H1 (cell line): ENCODE data around the gene TOMM22. TPM values are rescaled to one million over a fixed set of nuclear protein-coding genes. Genes with fewer than 3 reads are reported as not detected.

Source experiments
- CTCF ChIA-PET: fragments of 300-600 bp; sonication (Branson Sonifier 250); formaldehyde crosslinking; loops from one replicate; lab custom pipeline; 2021; ENCODE audit not compliant: partially characterized antibody; lab: Charles Lee
- POLR2A ChIA-PET: fragments of 300-600 bp; sonication (Branson Sonifier 250); formaldehyde crosslinking; loops from one replicate; lab custom pipeline; 2021; ENCODE audit warnings: inconsistent platforms; ENCODE audit not compliant: partially characterized antibody; lab: Charles Lee
- DNase-seq, 2 experiments: peaks; one replicate each; pipeline versions ENCODE4 v3.0.0 to v3.0.0-alpha.2; 2010 to 2022; ENCODE audit warnings: low spot score in 2 of 2, low read depth in 1 of 2, mixed read lengths in 1 of 2
- FAIRE-seq: peaks from 2 replicates; lab custom pipeline; 2011; peaks lifted over from hg19 to GRCh38; lab: Jason Lieb, UNC
- H2AFZ ChIP-seq: 2 replicates; pipeline ENCODE4 v1.8.1; 2012; ENCODE audit warnings: low read length, inconsistent platforms
- H2AK5ac ChIP-seq: 2 replicates; pipeline ENCODE4 v1.6.1; 2013; ENCODE audit warnings: low read depth, low read length
- H2BK120ac ChIP-seq: replicated peaks from 2 replicates; pipeline ENCODE3; 2013; ENCODE audit warnings: low read depth, low read length, inconsistent platforms
- H2BK12ac ChIP-seq: 2 replicates; pipeline ENCODE4 v1.6.1; 2013; ENCODE audit warnings: low read depth, low read length
- H2BK15ac ChIP-seq: 2 replicates; pipeline ENCODE4 v1.6.1; 2013; ENCODE audit warnings: low read length
- H2BK20ac ChIP-seq: 2 replicates; pipeline ENCODE4 v1.6.1; 2013; ENCODE audit warnings: low read length
- H2BK5ac ChIP-seq: 2 replicates; pipeline ENCODE4 v1.6.1; 2013; ENCODE audit warnings: low read depth, low read length
- H3K14ac ChIP-seq: 2 replicates; pipeline ENCODE4 v1.6.1; 2013; ENCODE audit warnings: inconsistent platforms; ENCODE audit not compliant: insufficient read length
- H3K18ac ChIP-seq: 2 replicates; pipeline ENCODE4 v1.6.1; 2013; ENCODE audit warnings: low read length; ENCODE audit errors: extremely low read depth
- H3K23ac ChIP-seq: 2 replicates; pipeline ENCODE4 v1.6.1; 2013; ENCODE audit warnings: inconsistent platforms; ENCODE audit not compliant: insufficient read length
- H3K23me2 ChIP-seq: 2 replicates; pipeline ENCODE4 v1.6.1; 2013; ENCODE audit warnings: low read depth, low read length
- H3K27ac ChIP-seq: 2 replicates; pipeline ENCODE4 v1.6.1; 2011; ENCODE audit warnings: low read depth, low read length, inconsistent platforms
- H3K27me3 ChIP-seq, 4 experiments: replicated peaks in 1 of 4; 1 replicate in 1 of 4; 2 replicates in 3 of 4; pipeline versions ENCODE4 v1.6.1 to v1.8.1; 2011 to 2013; ENCODE audit warnings: low read length in 3 of 4, mild to moderate bottlenecking in 3 of 4, inconsistent platforms in 2 of 4, mixed read lengths in 2 of 4, moderate library complexity in 1 of 4; ENCODE audit not compliant: control insufficient read depth in 3 of 4, insufficient read depth in 3 of 4; ENCODE audit errors: extremely low read depth in 1 of 4
- H3K36me3 ChIP-seq, 4 experiments: 2 replicates each; pipeline versions ENCODE4 v1.6.1 to v1.8.1; 2011 to 2013; ENCODE audit warnings: mild to moderate bottlenecking in 4 of 4, low read length in 3 of 4, moderate library complexity in 2 of 4, control low read depth in 1 of 4, inconsistent platforms in 1 of 4; ENCODE audit not compliant: insufficient read depth in 4 of 4, control insufficient read depth in 2 of 4
- H3K4ac ChIP-seq: replicated peaks from 2 replicates; pipeline ENCODE3; 2013; ENCODE audit warnings: low read length, low read depth, mixed read lengths, inconsistent platforms; ENCODE audit not compliant: insufficient read length
- H3K4me1 ChIP-seq, 4 experiments: replicated peaks in 1 of 4; 1 replicate in 1 of 4; 2 replicates in 3 of 4; pipeline versions ENCODE4 v1.6.1 to v1.8.1; 2011 to 2013; ENCODE audit warnings: low read length in 3 of 4, inconsistent platforms in 2 of 4, mixed read lengths in 1 of 4; ENCODE audit not compliant: insufficient read depth in 4 of 4, control insufficient read depth in 3 of 4
- H3K4me2 ChIP-seq, 2 experiments: 2 replicates each; pipeline versions ENCODE4 v1.6.1 to v1.8.1; 2011 to 2013; ENCODE audit warnings: low read depth in 2 of 2, low read length in 2 of 2, control low read depth in 1 of 2, inconsistent platforms in 1 of 2, mild to moderate bottlenecking in 1 of 2; ENCODE audit not compliant: insufficient read depth in 1 of 2
- H3K4me3 ChIP-seq, 4 experiments: fragments of 200-600, 300-600 bp in 1 of 4; sonication (generic), shearing (Covaris generic), sonication (Bioruptor Twin) in 1 of 4; 2 replicates each; pipeline versions ENCODE4 v1.5.1 to v1.8.1; 2011 to 2016; ENCODE audit warnings: low read length in 4 of 4, low read depth in 3 of 4, control low read depth in 2 of 4, inconsistent platforms in 2 of 4, mild to moderate bottlenecking in 2 of 4, mixed read lengths in 1 of 4, moderate library complexity in 1 of 4; ENCODE audit not compliant: insufficient read depth in 2 of 4; ENCODE audit errors: extremely low read depth in 1 of 4
- H3K56ac ChIP-seq: replicated peaks from 2 replicates; pipeline ENCODE3; 2013; ENCODE audit warnings: low read depth, mild to moderate bottlenecking, mixed read lengths, low read length, inconsistent platforms; ENCODE audit not compliant: insufficient read length
- H3K79me1 ChIP-seq: 2 replicates; pipeline ENCODE4 v1.6.1; 2013; ENCODE audit warnings: low read depth, low read length, control low read depth
- H3K79me2 ChIP-seq, 2 experiments: 2 replicates each; pipeline versions ENCODE4 v1.6.1 to v1.8.1; 2012 to 2013; ENCODE audit warnings: low read length in 2 of 2, mild to moderate bottlenecking in 2 of 2, inconsistent platforms in 1 of 2; ENCODE audit not compliant: insufficient read depth in 2 of 2, control insufficient read depth in 1 of 2
- H3K9ac ChIP-seq, 4 experiments: replicated peaks in 1 of 4; 1 replicate in 1 of 4; 2 replicates in 3 of 4; pipeline versions ENCODE4 v1.6.1 to v1.8.1; 2011 to 2013; ENCODE audit warnings: low read depth in 3 of 4, low read length in 3 of 4, control low read depth in 2 of 4, mild to moderate bottlenecking in 2 of 4, moderate library complexity in 2 of 4, inconsistent platforms in 1 of 4; ENCODE audit errors: extremely low read depth in 1 of 4
- H3K9me3 ChIP-seq, 2 experiments: 2 replicates each; pipeline versions ENCODE4 v1.6.1 to v1.8.1; 2012 to 2013; ENCODE audit warnings: mild to moderate bottlenecking in 2 of 2, moderate library complexity in 2 of 2, control low read depth in 1 of 2, inconsistent platforms in 1 of 2, low read depth in 1 of 2, low read length in 1 of 2, mixed read lengths in 1 of 2; ENCODE audit not compliant: insufficient read depth in 2 of 2
- H4K20me1 ChIP-seq, 2 experiments: replicated peaks in 1 of 2; 2 replicates each; pipeline versions ENCODE3 to v1.8.1; 2011 to 2013; ENCODE audit warnings: inconsistent platforms in 2 of 2, low read length in 2 of 2, mild to moderate bottlenecking in 1 of 2; ENCODE audit not compliant: insufficient read depth in 2 of 2, control insufficient read depth in 1 of 2
- H4K5ac ChIP-seq: 2 replicates; pipeline ENCODE4 v1.6.1; 2013; ENCODE audit warnings: low read length, low read depth, mixed read lengths, inconsistent platforms; ENCODE audit not compliant: insufficient read length
- H4K8ac ChIP-seq: 2 replicates; pipeline ENCODE4 v1.8.0; 2013; ENCODE audit warnings: mild to moderate bottlenecking, moderate library complexity, low read length, inconsistent platforms; ENCODE audit not compliant: insufficient read depth; ENCODE audit errors: extremely low read depth
- H4K91ac ChIP-seq: replicated peaks from 2 replicates; pipeline ENCODE3; 2013; ENCODE audit warnings: low read length, mixed read lengths, inconsistent platforms; ENCODE audit not compliant: insufficient read length
- BCL11A ChIP-seq, 2 experiments: IDR thresholded peaks; one replicate each; pipeline ENCODE4 v1.6.1; 2011; ENCODE audit warnings: low read depth in 2 of 2, low read length in 2 of 2, mild to moderate bottlenecking in 2 of 2
- CBX5 ChIP-seq: fragments of 300-800, 300-1000 bp; sonication (generic); IDR thresholded peaks from 2 replicates; pipeline ENCODE4 v1.7.1; 2016; ENCODE audit warnings: antibody characterized with exemption, low read length, low read depth
- NANOG ChIP-seq: IDR thresholded peaks from 2 replicates; pipeline ENCODE4 v1.6.1; 2011; ENCODE audit warnings: low read length, low read depth, mild to moderate bottlenecking, inconsistent platforms; ENCODE audit not compliant: insufficient read depth, poor library complexity, severe bottlenecking
- SP4 ChIP-seq: IDR thresholded peaks from 2 replicates; pipeline ENCODE4 v1.6.1; 2012; ENCODE audit warnings: low read length, inconsistent platforms
- TCF12 ChIP-seq: IDR thresholded peaks from 2 replicates; pipeline ENCODE4 v1.6.1; 2011; ENCODE audit warnings: low read depth, mild to moderate bottlenecking, low read length
- WGBS, 2 experiments: shearing (Covaris generic) in 1 of 2; methylation state at CpG; one replicate each; pipeline versions ENCODE4 v1.1.6 to v1.1.7; 2013 to 2015; ENCODE audit warnings: low lambda C conversion rate in 2 of 2, mixed read lengths in 2 of 2, inconsistent platforms in 1 of 2, low coverage in 1 of 2, missing lambda C conversion rate in 1 of 2; ENCODE audit not compliant: insufficient replicate concordance in 2 of 2, insufficient coverage in 1 of 2, insufficient read length in 1 of 2; ENCODE audit errors: extremely low coverage in 1 of 2, missing lambda C conversion rate in 1 of 2; 5-methylcytosine and 5-hydroxymethylcytosine counted together
- polyA plus RNA-seq, 7 experiments: library from polyadenylated mRNA; depleted of rRNA in 3 of 7; stranded (reverse) in 5 of 7; unstranded in 2 of 7; fragments of >200 nt in 5 of 7; fragments of 200-250 nt in 2 of 7; gene quantifications; 1 replicate in 5 of 7; 2 replicates in 1 of 7; 4 replicates in 1 of 7; pipeline versions ENCODE4 v1.2.1 to v1.2.3, GENCODE V29; 2011 to 2013; ENCODE audit warnings: missing spikeins in 2 of 7, mixed read lengths in 2 of 7
- total RNA-seq: library from RNA; stranded (reverse); fragmentation: NEBNext Ultra II Directional; extraction: Animal tissue kit (Norgen Biotek cat#: 25700); gene quantifications from 2 replicates; pipeline ENCODE4 v1.2.1, GENCODE V29; 2021

The TOMM22 gene
- total and polyA plus RNA-seq, 2 of the 8 experiments (the other 6 are each of a cell fraction or from before 2014, with no cell fraction given): 84.0 to 125 TPM

DNA sequence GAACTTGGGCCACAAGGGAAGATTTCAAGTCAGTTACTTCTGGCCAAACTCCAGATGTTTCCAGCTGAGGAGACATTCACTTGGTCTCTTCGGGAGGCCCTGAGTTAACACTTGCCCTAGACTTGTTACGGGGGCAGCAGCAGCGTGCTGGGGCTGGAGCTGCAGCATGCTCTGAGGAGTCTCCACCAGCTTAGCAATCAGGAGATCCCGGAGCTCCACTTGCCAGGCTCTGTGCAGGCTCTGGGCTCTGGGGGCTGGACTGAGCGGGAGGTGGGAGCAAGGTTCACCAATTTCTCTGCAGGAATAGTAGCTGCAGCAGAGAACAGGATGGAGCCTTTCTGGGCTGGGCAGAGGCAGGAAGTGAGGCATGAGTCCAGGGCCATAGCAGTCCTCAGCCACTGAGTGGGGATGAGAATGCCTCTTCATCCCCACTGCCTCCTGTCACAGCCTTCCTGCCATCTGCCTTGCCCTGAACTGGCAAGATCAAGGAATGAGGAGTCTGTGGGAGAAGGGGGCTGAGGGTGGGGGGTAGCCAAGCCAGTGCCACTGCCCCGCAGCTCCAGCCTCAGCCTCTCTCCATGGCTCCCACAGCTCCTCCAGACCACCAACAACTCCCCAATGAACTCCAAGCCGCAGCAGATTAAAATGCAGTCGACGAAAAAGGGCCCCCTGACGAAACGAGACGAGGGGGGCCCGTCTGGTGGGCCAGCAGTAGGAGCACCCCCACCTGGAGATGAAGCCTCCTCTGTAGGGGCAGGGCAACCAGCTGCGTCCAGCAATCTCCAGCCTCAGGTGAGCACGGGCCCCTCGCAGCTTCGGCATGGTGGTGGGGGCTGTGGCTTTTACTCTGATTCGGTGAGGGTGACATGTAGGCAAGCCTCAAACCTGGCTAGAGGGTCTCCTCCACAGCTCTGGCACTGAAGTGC is 47.4 kb downstream of the TOMM22 start:
- Histone ChIP-seq H3K56ac (no peak overlapping the region), H3K27ac (no peak overlapping the region), H3K4me1 (no peaks in the 10 kb centered on the region), H3K79me2 (no peaks in the 10 kb centered on the region), H2BK120ac (no peak overlapping the region), H3K4me3 (no peak overlapping the region), H2AFZ (no peak overlapping the region), H2BK12ac (no peak overlapping the region), H4K8ac (no peak overlapping the region), H2AK5ac (no peak overlapping the region), H3K27me3 (no peaks in the 10 kb centered on the region), H3K23me2 (no peaks in the 10 kb centered on the region), H3K4me2 (no peak overlapping the region), H2BK5ac (no peak overlapping the region), H2BK20ac (no peak overlapping the region), H3K9me3 (no peaks in the 10 kb centered on the region), H4K20me1 (peaks cover 12 to 22% of the 10 kb centered on the region in 2 experiments), H4K91ac (no peak overlapping the region), H3K14ac (no peak overlapping the region), H3K18ac (no peak overlapping the region), H3K4ac (no peak overlapping the region), H3K36me3 (peaks cover 30 to 78% (median 70%) of the 10 kb centered on the region in 4 experiments), H3K9ac (no peak overlapping the region), H2BK15ac (no peak overlapping the region), H4K5ac (no peak overlapping the region), H3K79me1 (no peaks in the 10 kb centered on the region), H3K23ac (no peak overlapping the region)
- ChIA-PET CTCF (interaction anchor here (0.5 to 10.1 kb wide), 5 partner anchors 10 to 130 kb away, joined by 3 to 124 read pairs (median 3); partner anchors contain the start of gene TOMM22), POLR2A (interaction anchor here (1.0 to 2.0 kb wide), 4 partner anchors 11 to 48 kb away, joined by 3 to 7 read pairs (median 3); partner anchors contain the start of gene TOMM22)
- TF ChIP-seq TCF12 (no peak), CBX5 (no peak), NANOG (no peak), SP4 (no peak), BCL11A (IDR thresholded peaks at IDR 0.05; ENCODE audit: low read depth in 2 of 2, low read length in 2 of 2) (no peak)
- WGBS, 2 experiments: 91% methylated on average over 18 of the region's 18 CpGs; no CpG with 5 or more reads in 1 of the 2 experiments
- DNase-seq: no peak
- no peak for FAIRE-seq
